Right lobe of liver (tissue), 6 donors: ENCODE data around the gene NDUFS7. TPM values are rescaled to one million over a fixed set of nuclear protein-coding genes. Genes with fewer than 3 reads are reported as not detected.

Experiments
- ATAC-seq, 4 donors: fragments of 200-7000 bp; cut with Tn5 transposase; one replicate each; pipeline ENCODE4 v1.9.1; 2020; ENCODE audit warnings: mild to moderate bottlenecking in 4 of 4, moderate library complexity in 4 of 4
- DNase-seq, 3 donors: peaks; one replicate each; pipeline ENCODE4 v3.0.0-alpha.2; 2020
- H3K27ac ChIP-seq, 3 donors: fragments of 200-600 bp; one replicate each; pipeline ENCODE4 v1.8.0; 2022
- H3K27me3 ChIP-seq, 2 donors: fragments of 200-600 bp; one replicate each; pipeline ENCODE4 v1.8.0; 2022
- H3K36me3 ChIP-seq, 4 donors: fragments of 200-600 bp; sonication (generic) in 1 of 4; one replicate each; pipeline versions ENCODE4 v1.5.1 to v1.8.0; 2017 to 2022; ENCODE audit warnings: control low read depth in 1 of 4
- H3K4me1 ChIP-seq, 4 donors: fragments of 200-600 bp; sonication (generic) in 1 of 4; one replicate each; pipeline versions ENCODE4 v1.5.1 to v1.8.0; 2017 to 2022; ENCODE audit warnings: control low read depth in 1 of 4
- H3K4me3 ChIP-seq, 3 donors: fragments of 200-600 bp; one replicate each; pipeline ENCODE4 v1.8.0; 2022
- H3K9me3 ChIP-seq, 4 donors: fragments of 200-600 bp; sonication (generic) in 1 of 4; one replicate each; pipeline versions ENCODE4 v1.5.1 to v1.8.0; 2017 to 2022; ENCODE audit warnings: control low read depth in 1 of 4
- CTCF ChIP-seq, 4 donors: fragments of 200-600 bp in 3 of 4; fragments of 450-650 bp in 1 of 4; IDR thresholded peaks; one replicate each; pipeline versions ENCODE4 v1.5.1 to v1.8.0; 2016 to 2022; ENCODE audit warnings: antibody characterized with exemption in 4 of 4, mild to moderate bottlenecking in 2 of 4
- POLR2A ChIP-seq: fragments of 450-650 bp; IDR thresholded peaks from one replicate; pipeline ENCODE4 v1.6.1; 2017; ENCODE audit warnings: antibody characterized with exemption, mild to moderate bottlenecking
- WGBS: methylation state at CpG from one replicate; pipeline ENCODE4 v1.1.6; 2018; ENCODE audit warnings: low coverage, low lambda C conversion rate; ENCODE audit not compliant: insufficient coverage; ENCODE audit errors: missing lambda C conversion rate; 5-methylcytosine and 5-hydroxymethylcytosine counted together
- intact Hi-C, 2 donors: fragments of 100-400 bp; cut with DNase I; formaldehyde crosslinking; loops; one replicate each; pipeline versions ENCODE4 v1.11.2 to v1.14.1; 2022
- total RNA-seq, 6 experiments: library from RNA; depleted of rRNA in 2 of 6; stranded (reverse); fragments of >200 nt in 2 of 6; fragmentation: NEBNext Ultra II Directional in 3 of 6; extraction: Animal tissue kit (Norgen Biotek cat#: 25700) in 3 of 6; gene quantifications; one replicate each; pipeline versions ENCODE4 v1.1.0 to v1.2.4, GENCODE V29; 2016 to 2023
- donor health status: DM: no; HTN: yes; CAD: no.
- donor health status: DM: no; HTN: no; CAD: no.
- donor health status: DM: no; HTN: no; CAD: no.
- donor health status: DM: no; HTN: yes; CAD: no.
- donor health status: DM: no; HTN: yes; CAD: no.

NDUFS7 gene
- total RNA-seq, 6 experiments from 2014 or later, result 70.1 to 210 (median 85.0) TPM

- H3K36me3 ChIP-seq, result no peaks in the 10 kb centered on the region
- DNase-seq, result no peak
- no peaks in the 10 kb centered on the region for H3K9me3 ChIP-seq
- ATAC-seq, result no peak
- no peak overlapping the region for H3K4me3 ChIP-seq
- no peak overlapping the region for H3K27ac ChIP-seq
- H3K27me3 ChIP-seq, result no peaks in the 10 kb centered on the region
- TF ChIP-seq CTCF (IDR thresholded peaks at IDR 0.05), result no peak
- TF ChIP-seq POLR2A, result no peak
- no peaks in the 10 kb centered on the region for H3K4me1 ChIP-seq
- intact Hi-C loops, result no loop called here
- WGBS, result 89% methylated on average over 18 of the region's 18 CpGs
Measured at GRCh38 chr19:1349211-1349610, 34.5 kb upstream of the NDUFS7 start.

DNA sequence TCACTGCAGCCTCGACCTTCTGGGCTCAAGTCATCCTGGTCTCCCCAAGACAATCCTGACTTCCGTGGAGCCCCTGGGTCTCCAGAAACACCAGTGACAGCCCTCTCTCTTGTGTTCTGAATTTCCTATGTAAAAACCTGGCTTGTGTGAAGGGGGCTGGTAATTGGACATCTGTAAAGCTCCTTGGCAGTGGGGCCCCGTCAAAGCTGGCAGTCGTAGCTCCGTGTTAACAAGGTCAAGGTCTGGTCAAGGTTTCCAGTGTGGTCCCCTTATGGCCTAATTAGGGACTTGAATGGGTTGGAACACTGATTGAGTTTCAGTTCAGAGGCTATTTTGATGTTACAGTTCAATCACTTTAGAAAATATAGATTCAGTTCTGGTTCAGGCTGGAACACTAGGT is 32.8 kb upstream of the NDUFS7 start:
- no peak overlapping the region for H3K4me3 ChIP-seq
- no peak for DNase-seq
- no peaks in the 10 kb centered on the region for H3K9me3 ChIP-seq
- H3K27me3 ChIP-seq, result no peaks in the 10 kb centered on the region
- H3K4me1 ChIP-seq, result peaks cover 0 to 2% (median 0%) of the 10 kb centered on the region in 4 donors
- TF ChIP-seq POLR2A (no peak), CTCF (IDR thresholded peaks at IDR 0.05) (no peak)
- intact Hi-C loops, result no loop called here
- H3K36me3 ChIP-seq, result no peaks in the 10 kb centered on the region
- H3K27ac ChIP-seq, result no peak overlapping the region
- 43% methylated on average over 5 of the region's 5 CpGs for WGBS
- no peak for ATAC-seq

- Histone ChIP-seq H3K9me3 (no peaks in the 10 kb centered on the region), H3K27ac (no peak overlapping the region), H3K36me3 (no peaks in the 10 kb centered on the region), H3K27me3 (no peaks in the 10 kb centered on the region), H3K4me1 (peaks cover 0 to 7% (median under 1%) of the 10 kb centered on the region in 4 donors), H3K4me3 (no peak overlapping the region)
- ATAC-seq, result no peak
- DNase-seq, result no peak
- WGBS, result 78% methylated on average over 19 of the region's 21 CpGs
- intact Hi-C loops, result no loop called here
- TF ChIP-seq CTCF (IDR thresholded peaks at IDR 0.05), result no peak
- TF ChIP-seq POLR2A, result no peak
Measured at GRCh38 chr19:1351381-1351851, 32.3 kb upstream of the NDUFS7 start.

GRCh38 chr19:1353144-1353543 is 30.6 kb upstream of the NDUFS7 start:
- H3K27me3 ChIP-seq, result no peaks in the 10 kb centered on the region
- ATAC-seq, result no peak
- H3K9me3 ChIP-seq, result no peaks in the 10 kb centered on the region
- no peak overlapping the region for H3K4me3 ChIP-seq
- no peak overlapping the region for H3K27ac ChIP-seq
- 86% methylated on average over 7 of the region's 9 CpGs for WGBS
- H3K36me3 ChIP-seq, result peaks cover 0 to 14% (median 6%) of the 10 kb centered on the region in 4 donors
- DNase-seq, result peak in 1 of 3 donors; percentile 37
- H3K4me1 ChIP-seq, result peaks cover 0 to 11% (median 3%) of the 10 kb centered on the region in 4 donors
- TF ChIP-seq POLR2A (no peak), CTCF (IDR thresholded peaks at IDR 0.05) (no peak)
- intact Hi-C loops, result no loop called here
